NCI-H1105 (cell line): ENCODE results near the gene PIP5KL1.

ENCODE experiments used
- DNase-seq: peaks from one replicate; lab custom pipeline; 2025; lab: John Stamatoyannopoulos, UW

The PIP5KL1 gene

DNA sequence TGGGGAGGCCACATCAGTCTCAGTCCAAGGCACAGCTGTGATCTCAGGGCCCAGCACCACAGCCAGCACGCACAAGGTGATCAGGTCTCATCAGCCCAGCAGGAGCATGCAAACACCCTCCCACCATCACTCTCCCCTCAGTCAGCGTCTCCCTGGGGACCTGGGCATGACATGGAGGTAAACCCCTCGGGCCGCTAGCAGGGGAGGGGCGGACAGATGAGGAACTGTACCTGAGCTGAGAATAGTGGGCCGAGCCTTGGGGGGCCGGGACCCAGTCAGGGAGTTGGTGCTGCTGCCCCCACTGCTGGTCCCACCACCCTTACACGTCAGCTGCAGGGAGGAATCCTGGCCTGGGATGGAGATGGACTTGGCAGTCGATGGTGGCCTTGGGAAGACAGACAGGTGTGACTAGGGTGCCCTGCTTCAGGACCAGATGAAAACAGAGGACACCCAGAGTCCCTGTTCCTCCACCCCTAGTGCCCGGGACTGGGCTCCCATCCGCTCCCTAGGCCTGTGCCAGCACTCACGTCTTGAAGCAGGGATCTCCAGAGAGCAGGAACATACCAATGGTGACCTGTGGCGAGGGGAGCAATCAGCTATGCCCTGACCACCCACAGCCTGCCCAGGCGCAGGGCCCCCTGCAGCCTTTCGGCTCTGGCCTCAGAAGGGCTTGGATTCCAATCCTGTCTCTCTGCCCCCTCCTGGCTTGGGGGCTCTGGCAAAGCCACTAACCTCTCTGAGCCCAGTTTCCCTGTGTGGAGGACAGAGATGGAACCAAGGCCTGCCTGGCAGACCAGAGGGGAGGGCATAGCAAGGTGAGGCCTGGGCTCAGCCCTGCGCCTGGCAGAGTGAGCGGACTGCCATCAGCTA, 17.5 kb upstream of the PIP5KL1 start:
- no peak for DNase-seq

GRCh38 chr9:127946728-127947127, 16.2 kb upstream of the PIP5KL1 start:
- no peak for DNase-seq

DNA sequence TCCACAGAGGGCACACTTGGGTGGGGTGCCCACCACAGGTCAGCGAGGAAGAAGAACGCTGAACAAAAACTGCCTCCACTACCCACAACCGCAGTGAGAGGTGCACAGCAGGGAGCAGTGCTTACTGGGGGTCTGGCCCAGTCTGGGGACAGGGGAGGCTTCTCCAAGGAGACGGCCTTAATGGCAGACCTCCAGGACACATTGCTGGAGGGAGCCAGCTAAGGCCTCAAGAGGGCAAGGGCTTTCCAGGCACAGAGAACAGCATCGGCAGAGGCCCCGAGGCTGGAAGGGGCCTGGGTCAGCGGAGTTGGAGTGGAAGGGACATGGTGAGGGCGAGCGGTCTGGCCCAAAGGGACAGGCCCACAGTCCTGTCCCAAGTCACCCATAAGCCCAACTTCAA, 15.4 kb upstream of the PIP5KL1 start:
- no peak for DNase-seq

DNA sequence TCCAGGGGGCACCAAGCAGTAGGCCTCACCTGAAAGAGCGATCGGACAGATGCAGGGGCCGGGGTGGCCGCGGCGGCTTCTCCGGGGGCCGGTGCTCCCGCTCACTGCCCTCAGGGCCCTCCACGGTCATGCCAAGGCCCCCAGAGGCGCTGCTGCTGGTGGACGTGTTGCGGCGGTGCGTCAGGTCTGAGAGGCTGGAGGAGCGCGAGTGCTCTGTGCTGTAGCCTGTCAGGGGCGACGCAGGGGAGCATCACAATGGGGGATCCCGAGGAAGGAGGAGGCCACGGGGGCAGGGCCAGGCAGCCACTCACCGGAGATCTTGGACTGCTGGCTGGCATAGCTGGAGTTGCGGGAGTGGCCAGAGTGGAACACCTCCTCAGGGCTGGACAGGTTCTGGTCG, 14.8 kb upstream of the PIP5KL1 start:
- no peak for DNase-seq

DNA sequence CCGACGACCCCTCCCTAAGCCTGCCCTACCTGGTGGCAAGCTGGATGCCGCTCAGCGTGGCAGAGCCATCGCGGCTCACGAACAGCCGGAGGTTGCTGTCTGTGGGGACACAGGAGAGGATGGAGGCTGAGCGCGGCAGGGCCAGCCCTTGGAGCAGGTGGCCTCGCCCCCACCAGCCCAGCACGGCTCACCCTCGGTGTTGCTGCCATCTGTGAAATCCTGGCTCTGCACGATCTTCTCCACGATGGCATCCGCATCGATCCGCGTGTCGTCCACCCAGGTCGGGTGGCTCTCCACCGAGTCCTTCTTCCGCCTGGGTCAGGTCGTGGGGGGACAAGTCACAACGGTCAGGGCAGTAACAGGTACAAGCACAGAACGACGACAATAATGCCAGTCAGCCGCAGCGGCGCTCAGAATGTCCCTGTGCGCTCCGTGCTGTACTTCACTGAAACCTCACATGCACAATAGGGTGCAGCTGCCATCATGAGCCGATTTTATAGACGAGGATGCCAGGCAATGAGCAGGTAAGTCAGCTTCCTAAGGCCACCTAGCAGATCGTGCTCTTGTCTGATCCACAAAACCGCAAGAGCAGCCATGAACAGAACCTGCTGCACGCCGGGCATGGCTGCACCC, 14.1 kb upstream of the PIP5KL1 start:
- DNase-seq, result no peak

DNA sequence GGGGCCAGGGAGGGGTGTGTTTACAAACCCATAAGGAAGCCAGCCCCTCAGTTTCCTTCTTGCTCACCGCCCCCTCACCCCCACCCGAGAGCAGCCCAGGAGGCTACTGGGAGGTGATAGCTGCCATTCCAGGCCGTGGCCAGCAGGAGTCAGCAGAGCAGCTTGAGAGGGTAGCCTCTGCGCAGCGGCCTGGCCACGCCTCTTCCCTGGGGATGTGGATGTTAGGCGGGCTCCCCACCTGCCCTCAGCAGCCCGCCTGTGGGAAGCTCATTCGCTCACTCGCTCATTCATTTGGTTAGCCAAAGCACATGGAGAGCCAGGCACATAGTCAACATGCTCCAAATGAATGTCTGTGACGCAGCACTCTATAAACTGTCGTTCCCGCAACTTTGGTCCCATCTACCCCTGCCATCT, 13.2 kb upstream of the PIP5KL1 start:
- peak; percentile 21 for DNase-seq

- no peak for DNase-seq
Measured at GRCh38 chr9:127943011-127943662, 12.6 kb upstream of the PIP5KL1 start.

- no peak for DNase-seq
Measured at GRCh38 chr9:127942216-127943010, 11.8 kb upstream of the PIP5KL1 start.

DNA sequence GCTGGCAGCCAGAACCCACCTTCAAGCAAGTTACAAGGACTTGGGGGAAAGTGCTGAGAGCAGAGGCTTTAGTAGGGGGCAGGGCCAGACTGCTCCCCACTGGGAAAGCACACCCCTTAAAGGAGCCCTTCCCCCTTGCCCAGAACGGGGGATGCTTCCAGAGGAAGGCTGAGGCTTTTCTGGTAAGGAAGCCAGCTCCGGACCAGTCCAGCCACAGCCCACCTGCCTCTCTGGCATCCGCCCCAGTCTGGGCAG, 11.3 kb upstream of the PIP5KL1 start:
- DNase-seq, result no peak

GRCh38 chr9:127941062-127941960, 10.7 kb upstream of the PIP5KL1 start:
- no peak for DNase-seq

DNA sequence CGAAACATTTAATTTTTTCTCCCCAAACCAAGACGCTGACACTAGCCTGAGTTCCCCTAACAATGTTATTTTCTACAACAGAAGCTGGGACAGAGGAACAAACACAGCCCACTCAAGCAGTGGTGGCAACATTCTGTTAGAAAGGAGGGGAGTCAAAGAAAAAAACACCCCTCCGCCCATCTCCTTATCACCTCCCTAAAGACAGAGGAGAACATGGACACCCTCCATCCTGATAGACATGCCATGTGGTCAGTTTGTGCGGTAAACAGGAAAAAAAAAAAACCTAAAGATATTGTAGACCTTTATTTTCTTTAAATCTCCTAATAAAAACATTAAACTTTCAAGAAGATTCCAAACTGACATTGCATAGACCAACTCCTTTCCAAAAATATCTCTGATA, 10.0 kb upstream of the PIP5KL1 start:
- no peak for DNase-seq

DNA sequence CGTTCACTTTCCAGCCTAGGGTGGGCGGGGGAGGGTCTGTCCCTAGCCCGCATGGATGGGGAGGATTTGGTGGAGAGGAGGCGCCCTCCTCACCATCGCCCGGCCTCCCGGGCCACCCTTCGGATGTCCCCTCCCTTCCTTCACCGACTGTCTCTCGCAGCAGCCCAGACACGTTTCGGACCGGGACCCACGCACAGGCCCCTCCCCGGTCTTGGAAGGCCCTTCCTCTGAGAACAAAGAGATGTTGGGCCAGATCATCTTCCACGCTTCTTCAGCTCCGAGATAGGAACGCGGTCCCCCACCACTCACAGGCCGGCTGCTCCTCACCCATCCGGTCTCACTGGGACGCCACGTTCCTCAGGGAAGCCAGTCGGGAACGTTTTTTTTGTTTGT, 7.7 kb upstream of the PIP5KL1 start:
- no peak for DNase-seq

- DNase-seq, result peak; percentile 69
Measured at GRCh38 chr9:127937388-127938297, 7.1 kb upstream of the PIP5KL1 start, which contains the start of gene DPM2. TSS of gene DPM2 (minus strand) at chr9:127937854. CDS start at chr9:127937820, 34 bp downstream.

DNA sequence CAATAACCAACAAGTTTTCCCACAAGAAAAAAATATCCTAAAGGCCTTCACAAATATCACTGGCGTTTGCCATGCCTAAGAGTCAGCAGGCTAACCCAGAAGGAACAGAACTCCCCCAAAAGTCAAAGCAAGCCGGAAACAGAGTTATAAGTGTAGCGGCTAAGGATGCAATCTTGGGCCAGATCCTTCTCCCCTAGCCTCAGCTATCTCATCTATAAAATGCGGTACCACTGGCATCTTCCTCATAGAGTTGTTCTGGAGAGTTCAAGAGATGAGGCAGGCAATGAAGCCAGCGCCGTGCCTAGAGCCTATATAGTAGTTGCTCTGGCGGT, 6.4 kb upstream of the PIP5KL1 start:
- DNase-seq, result no peak

- DNase-seq, result no peak
Measured at GRCh38 chr9:127936347-127936852, 5.8 kb upstream of the PIP5KL1 start.

- DNase-seq, result no peak
Measured at GRCh38 chr9:127935765-127936221, 5.2 kb upstream of the PIP5KL1 start.

DNA sequence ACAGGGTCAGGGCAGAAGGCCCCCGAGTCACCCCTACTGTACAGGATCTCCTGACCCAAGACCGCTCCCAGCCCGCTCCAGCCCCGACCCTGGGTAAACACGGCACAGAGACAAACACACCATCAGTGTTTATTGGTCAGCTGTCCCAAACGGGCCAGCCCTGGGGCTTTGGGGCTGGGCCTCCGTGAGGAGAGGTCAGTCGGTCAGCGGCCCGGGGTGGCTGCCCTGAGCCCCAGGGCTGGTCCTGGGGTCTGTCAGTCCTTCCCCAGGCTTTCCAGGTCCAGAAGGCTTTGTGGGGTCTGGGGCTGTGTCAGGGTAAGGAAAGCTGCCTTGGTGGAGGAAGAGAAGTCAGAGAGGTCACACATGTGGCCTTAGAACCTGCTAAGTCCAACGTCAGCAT, 4.4 kb upstream of the PIP5KL1 start:
- no peak for DNase-seq

DNA sequence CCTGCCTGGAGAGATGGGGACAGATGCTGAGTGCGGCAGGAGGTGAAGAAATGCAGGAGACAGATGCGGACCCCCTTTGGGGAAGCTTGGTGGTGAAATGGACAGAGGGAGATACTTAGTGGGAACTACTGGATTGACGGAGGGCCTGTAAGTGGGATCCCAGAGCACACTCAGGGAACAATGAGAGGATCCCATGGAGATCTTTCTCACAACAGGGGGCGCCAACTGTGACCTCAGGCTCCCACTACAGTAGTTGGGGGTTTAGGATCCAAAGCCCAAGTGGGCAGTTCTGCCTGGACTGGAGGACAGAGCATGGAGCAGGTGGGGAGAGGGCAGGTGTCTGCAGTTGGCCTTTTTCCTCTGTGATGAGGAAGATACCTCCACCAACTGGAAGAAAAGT, 3.7 kb upstream of the PIP5KL1 start:
- no peak for DNase-seq

DNA sequence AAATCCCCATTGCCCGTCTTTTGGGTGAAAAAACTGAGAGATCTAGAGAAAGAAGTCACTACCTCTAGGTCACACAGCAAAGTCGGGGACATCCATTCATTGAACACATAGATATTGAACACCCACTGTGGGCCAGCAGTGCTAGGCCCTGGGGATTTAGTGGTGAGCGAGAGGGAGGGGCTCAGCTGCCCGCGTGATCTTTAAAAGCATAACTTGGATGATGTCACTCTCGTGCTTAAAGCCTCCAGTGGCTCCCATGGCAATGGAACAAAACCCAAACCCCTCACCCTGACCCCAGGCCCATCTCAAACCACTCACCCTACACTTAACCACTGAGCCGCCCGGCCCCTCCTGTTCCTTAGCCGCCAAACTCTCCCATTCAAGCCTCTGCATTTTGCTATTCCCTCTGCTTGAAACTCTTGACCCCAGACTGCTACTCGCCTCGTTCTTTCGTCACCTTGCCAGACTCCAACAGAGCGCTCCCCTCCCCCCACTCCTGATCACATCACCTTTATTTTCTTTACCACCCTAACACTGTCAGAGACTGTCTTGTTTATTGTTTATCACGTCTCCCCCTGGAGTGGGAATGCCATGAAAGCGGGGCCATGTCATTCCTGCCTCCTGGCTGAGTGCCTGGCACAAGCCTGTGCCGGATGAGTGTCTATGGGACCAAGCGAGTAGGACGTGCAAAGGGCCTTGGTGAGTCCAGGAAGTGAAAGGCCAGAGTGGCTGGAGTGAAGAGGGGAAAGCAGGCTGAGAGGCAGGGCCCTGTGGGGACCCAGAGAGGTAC, 710 bp upstream of the PIP5KL1 start:
- DNase-seq, result peak; percentile 19
